GM12891 (cell line): ENCODE measurements around the gene MARCHF3.

Experiments used
- PAX5 ChIP-seq: IDR thresholded peaks from 2 replicates; pipeline ENCODE4 v1.6.1; 2011; ENCODE audit warnings: low read length, moderate library complexity, mild to moderate bottlenecking; ENCODE audit not compliant: insufficient read depth, severe bottlenecking
- POLR2A ChIP-seq: IDR thresholded peaks from 2 replicates; pipeline ENCODE4 v1.6.1; 2011; ENCODE audit warnings: low read depth, low read length, control low read depth
- POLR2AphosphoS5 ChIP-seq: IDR thresholded peaks from 2 replicates; pipeline ENCODE4 v1.6.1; 2011; ENCODE audit warnings: low read depth, low read length, control low read depth
- TAF1 ChIP-seq: IDR thresholded peaks from 2 replicates; pipeline ENCODE4 v1.6.1; 2011; ENCODE audit warnings: low read depth, low read length, control low read depth

DNA sequence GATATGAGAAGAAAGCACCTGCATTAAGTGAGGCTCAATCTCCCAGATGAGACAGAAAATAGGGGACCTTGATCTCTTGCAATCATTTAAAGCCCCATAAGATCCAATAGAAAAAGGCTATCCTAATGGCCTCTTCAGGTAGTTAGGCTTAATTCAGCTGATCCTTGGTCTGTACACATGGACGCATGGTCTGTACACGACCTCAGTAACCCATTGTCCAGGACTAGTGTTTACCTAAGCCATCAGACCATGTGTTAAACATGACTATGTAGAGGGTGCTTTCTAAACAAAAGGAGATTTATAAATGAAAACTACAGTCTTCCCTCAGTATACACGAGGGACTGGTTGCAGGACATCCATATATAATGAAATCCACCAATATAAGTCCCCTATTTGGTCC lies 7.5 kb downstream of the MARCHF3 start:
- no peak for TF ChIP-seq TAF1
- no peak for TF ChIP-seq POLR2A
- TF ChIP-seq POLR2AphosphoS5: no peak
- TF ChIP-seq PAX5: no peak
